ENCODE results near the gene FXYD1.

DNA sequence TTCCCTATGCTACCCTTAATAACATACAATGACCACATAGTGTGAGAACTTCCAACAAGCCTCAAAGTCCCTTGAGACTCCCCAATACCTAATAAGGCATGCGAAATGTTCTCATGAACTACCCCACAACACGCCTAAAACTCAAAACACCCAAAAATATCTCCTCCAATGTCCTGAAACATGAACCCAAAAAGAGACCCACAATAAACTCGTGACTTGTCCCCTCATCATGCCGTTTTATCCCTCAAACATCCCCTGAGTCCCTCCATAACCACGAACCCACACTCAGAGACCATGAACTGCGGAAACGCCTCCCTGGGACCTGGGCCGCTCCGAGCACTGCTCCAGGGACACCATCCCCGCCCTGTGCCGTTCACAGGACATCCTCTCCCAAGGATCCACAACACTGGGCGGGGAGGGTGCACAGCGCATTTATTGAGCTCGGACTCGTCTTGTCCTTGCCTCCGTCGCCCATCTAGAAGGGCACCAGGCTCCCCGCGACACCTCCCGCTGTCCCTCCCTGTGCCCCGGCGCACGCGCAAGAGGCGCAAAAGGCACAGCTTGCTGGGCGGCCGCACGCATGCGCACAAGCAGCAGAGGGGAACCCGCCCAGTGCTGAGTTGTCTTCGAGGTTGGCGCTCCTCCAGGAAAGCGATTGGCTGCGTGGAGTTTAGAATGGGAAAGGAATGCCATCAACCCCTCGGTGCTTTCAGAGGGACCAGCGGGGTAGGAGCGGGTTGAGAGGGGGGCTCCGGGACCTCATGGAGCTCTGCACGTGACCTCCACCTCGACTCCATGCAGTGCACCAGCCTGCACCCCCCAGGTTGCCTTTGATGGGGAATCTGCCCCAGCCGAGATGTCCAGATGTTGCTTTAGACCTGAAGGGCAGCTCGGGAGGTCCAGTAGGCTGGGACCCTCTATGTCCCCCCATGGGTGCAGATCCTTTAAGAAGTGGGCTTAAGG, 14.2 kb upstream of the FXYD1 start:
- TF ChIP-seq CTCF (IDR thresholded peaks at IDR 0.05): no peak
- TF ChIP-seq ZFX (IDR thresholded peaks at IDR 0.05; ENCODE audit: borderline replicate concordance): no peak

Measured in 22Rv1 (cell line).